Endothelial cell (in vitro differentiated cells): ENCODE measurements around the gene RBM19. TPM values are rescaled to one million over a fixed set of nuclear protein-coding genes. Genes with fewer than 3 reads are reported as not detected.

Experiments used
- DNase-seq: peaks from one replicate; pipeline ENCODE4 v3.0.0; 2021; ENCODE audit warnings: low spot score
- H3K27ac Mint-ChIP-seq: one replicate; pipeline ENCODE4 v1.8.0; 2021; ENCODE audit warnings: mixed read lengths, inconsistent platforms; ENCODE audit not compliant: unreplicated experiment
- H3K27me3 Mint-ChIP-seq: one replicate; pipeline ENCODE4 v1.8.0; 2021; ENCODE audit warnings: mild to moderate bottlenecking, moderate library complexity, mixed read lengths, inconsistent platforms; ENCODE audit not compliant: unreplicated experiment
- H3K36me3 Mint-ChIP-seq: one replicate; pipeline ENCODE4 v1.8.0; 2021; ENCODE audit warnings: mild to moderate bottlenecking, low read depth, mixed read lengths, inconsistent platforms; ENCODE audit not compliant: unreplicated experiment
- H3K4me1 Mint-ChIP-seq: one replicate; pipeline ENCODE4 v1.8.0; 2021; ENCODE audit warnings: mild to moderate bottlenecking, mixed read lengths, inconsistent platforms; ENCODE audit not compliant: unreplicated experiment
- H3K4me3 Mint-ChIP-seq: one replicate; pipeline ENCODE4 v1.8.0; 2021; ENCODE audit warnings: mild to moderate bottlenecking, mixed read lengths, inconsistent platforms; ENCODE audit not compliant: unreplicated experiment
- H3K9me3 Mint-ChIP-seq: one replicate; pipeline ENCODE4 v1.8.0; 2021; ENCODE audit warnings: mixed read lengths, inconsistent platforms; ENCODE audit not compliant: unreplicated experiment
- CTCF ChIP-seq: fragments of 200-600 bp; sonication (generic); IDR thresholded peaks from one replicate; pipeline ENCODE4 v1.5.0; 2021; ENCODE audit warnings: antibody characterized with exemption; ENCODE audit not compliant: unreplicated experiment
- total RNA-seq: library from RNA; stranded (reverse); fragmentation: NEBNext Ultra II Directional; extraction: Animal tissue kit (Norgen Biotek cat#: 25700); gene quantifications from one replicate; pipeline ENCODE4 v1.2.1, GENCODE V29; 2021; ENCODE audit not compliant: unreplicated experiment

RBM19 gene
- total RNA-seq, 1 donor from 2014 or later: 27.4 TPM

DNA sequence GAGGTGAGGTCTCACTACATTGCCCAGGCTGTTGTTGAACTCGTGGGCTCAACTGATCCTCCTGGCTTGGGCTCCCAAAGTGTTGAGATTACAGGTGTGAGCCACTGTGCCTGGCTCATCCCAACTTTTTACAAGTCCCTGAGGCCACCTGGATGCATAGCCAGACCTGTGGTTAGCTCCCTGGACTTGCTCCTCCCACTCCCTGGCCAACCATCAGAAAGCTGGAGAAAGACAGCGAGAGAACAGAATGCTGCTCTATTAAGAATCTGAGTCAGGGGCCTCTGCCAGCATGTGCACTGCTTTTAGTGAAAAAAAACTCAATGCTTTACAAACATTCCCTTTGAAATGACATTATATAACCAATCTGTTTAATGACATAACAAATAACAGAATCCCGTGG lies 78.2 kb downstream of the RBM19 start:
- H3K27ac Mint-ChIP-seq: no peak overlapping the region
- H3K36me3 Mint-ChIP-seq: peaks cover 4% of the 10 kb centered on the region
- H3K9me3 Mint-ChIP-seq: no peaks in the 10 kb centered on the region

DNA sequence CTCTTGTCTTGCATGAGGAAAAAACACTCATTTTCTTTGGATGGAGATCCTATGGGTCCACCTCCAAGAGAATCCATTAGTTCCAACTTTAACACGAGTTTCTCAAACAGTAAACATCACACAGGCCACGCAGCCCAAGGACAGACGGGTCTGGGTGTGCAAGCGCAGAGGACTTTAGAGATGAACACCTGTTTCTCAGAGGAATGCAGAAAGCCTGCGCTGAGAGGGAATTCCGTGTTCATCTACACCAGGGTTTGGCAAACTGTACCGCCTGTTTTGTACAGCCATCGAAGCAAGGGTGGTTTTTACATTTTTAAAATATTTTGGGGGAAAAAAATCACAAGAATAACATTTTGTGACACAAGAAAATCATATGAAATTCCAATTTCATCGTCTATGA lies 79.4 kb downstream of the RBM19 start:
- Mint-ChIP-seq H3K9me3 (no peaks in the 10 kb centered on the region), H3K36me3 (peaks cover 4% of the 10 kb centered on the region), H3K4me1 (peaks cover 9% of the 10 kb centered on the region), H3K4me3 (no peak overlapping the region), H3K27me3 (peaks cover 2% of the 10 kb centered on the region), H3K27ac (no peak overlapping the region)
- DNase-seq: no peak
- TF ChIP-seq CTCF: no peak

More for the DNA sequence above, 78.2 kb downstream of the RBM19 start:
- DNase-seq: no peak
- peaks cover 2% of the 10 kb centered on the region for H3K27me3 Mint-ChIP-seq
- no peak for TF ChIP-seq CTCF
- H3K4me3 Mint-ChIP-seq: no peak overlapping the region
- peaks cover 9% of the 10 kb centered on the region for H3K4me1 Mint-ChIP-seq

DNA sequence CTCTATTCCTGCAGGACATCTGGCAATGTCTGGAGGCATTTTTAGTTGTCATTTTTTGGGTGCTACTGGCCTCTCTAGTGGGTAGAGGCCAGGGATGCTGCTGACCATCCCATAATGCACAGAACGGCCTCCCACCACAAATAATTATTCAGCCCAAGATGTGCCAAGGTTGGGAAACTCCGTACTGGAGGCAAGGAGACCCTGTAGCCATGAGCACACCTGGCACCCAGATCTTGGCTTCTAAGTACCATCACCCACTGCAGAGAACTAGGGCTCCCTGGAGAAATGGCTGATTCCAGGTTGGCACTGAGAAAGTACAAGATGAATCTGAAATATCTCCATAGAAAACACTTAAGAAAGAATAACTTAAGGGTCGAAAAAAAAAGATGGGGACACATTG lies 81.7 kb downstream of the RBM19 start:
- H3K9me3 Mint-ChIP-seq: no peaks in the 10 kb centered on the region
- no peak overlapping the region for H3K27ac Mint-ChIP-seq
- TF ChIP-seq CTCF: no peak
- no peak for DNase-seq
- peaks cover 1% of the 10 kb centered on the region for H3K4me1 Mint-ChIP-seq
- peaks cover 4% of the 10 kb centered on the region for H3K36me3 Mint-ChIP-seq
- H3K4me3 Mint-ChIP-seq: no peak overlapping the region
- peaks cover 2% of the 10 kb centered on the region for H3K27me3 Mint-ChIP-seq

- DNase-seq: no peak
- no peak overlapping the region for H3K4me3 Mint-ChIP-seq
- H3K27me3 Mint-ChIP-seq: peaks cover 2% of the 10 kb centered on the region
- H3K4me1 Mint-ChIP-seq: no peaks in the 10 kb centered on the region
- TF ChIP-seq CTCF: no peak
- H3K9me3 Mint-ChIP-seq: no peaks in the 10 kb centered on the region
- no peaks in the 10 kb centered on the region for H3K36me3 Mint-ChIP-seq
- no peak overlapping the region for H3K27ac Mint-ChIP-seq
Observed at GRCh38 chr12:113882690-113883089, 83.4 kb downstream of the RBM19 start.

- Mint-ChIP-seq H3K4me3 (no peak overlapping the region), H3K4me1 (no peaks in the 10 kb centered on the region), H3K27ac (no peak overlapping the region), H3K27me3 (peaks cover 2% of the 10 kb centered on the region), H3K36me3 (no peaks in the 10 kb centered on the region), H3K9me3 (no peaks in the 10 kb centered on the region)
- DNase-seq: no peak
- TF ChIP-seq CTCF: no peak
Observed at GRCh38 chr12:113880988-113881962, 84.8 kb downstream of the RBM19 start.
